Measurements from ENCODE around the gene NALF2.

Gene NALF2

GRCh38 chrX:69503782-69504625 is at the start of gene NALF2:
Gene NALF2, plus strand, starts transcription at chrX:69504326. Its CDS starts 957 bp downstream, at chrX:69505283.
- TF ChIP-seq, protein P1, sequence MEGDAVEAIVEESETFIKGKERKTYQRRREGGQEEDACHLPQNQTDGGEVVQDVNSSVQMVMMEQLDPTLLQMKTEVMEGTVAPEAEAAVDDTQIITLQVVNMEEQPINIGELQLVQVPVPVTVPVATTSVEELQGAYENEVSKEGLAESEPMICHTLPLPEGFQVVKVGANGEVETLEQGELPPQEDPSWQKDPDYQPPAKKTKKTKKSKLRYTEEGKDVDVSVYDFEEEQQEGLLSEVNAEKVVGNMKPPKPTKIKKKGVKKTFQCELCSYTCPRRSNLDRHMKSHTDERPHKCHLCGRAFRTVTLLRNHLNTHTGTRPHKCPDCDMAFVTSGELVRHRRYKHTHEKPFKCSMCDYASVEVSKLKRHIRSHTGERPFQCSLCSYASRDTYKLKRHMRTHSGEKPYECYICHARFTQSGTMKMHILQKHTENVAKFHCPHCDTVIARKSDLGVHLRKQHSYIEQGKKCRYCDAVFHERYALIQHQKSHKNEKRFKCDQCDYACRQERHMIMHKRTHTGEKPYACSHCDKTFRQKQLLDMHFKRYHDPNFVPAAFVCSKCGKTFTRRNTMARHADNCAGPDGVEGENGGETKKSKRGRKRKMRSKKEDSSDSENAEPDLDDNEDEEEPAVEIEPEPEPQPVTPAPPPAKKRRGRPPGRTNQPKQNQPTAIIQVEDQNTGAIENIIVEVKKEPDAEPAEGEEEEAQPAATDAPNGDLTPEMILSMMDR (IDR thresholded peaks at IDR 0.05): no peak
- Histone ChIP-seq H3K4me1 (ENCODE audit: control insufficient read depth in 1 of 2, insufficient read depth in 1 of 2, low read depth in 1 of 2, low read length in 1 of 2) (no peaks in the 10 kb centered on the region), H3K27me3 (peaks cover 64% of the 10 kb centered on the region), H3K9me3 (no peaks in the 10 kb centered on the region), H3K27ac (no peak within 1 kb of the TSS), H3K36me3 (no peaks in the 10 kb centered on the region), H3K4me3 (ENCODE audit: low read depth in 1 of 2, low read length in 1 of 2) (no peak within 1 kb of the TSS)

- Histone ChIP-seq H3K27ac (no peak overlapping the region), H3K4me3 (ENCODE audit: low read depth in 1 of 2, low read length in 1 of 2) (no peak overlapping the region), H3K36me3 (no peaks in the 10 kb centered on the region), H3K9me3 (no peaks in the 10 kb centered on the region), H3K27me3 (no peaks in the 10 kb centered on the region), H3K4me1 (ENCODE audit: control insufficient read depth in 1 of 2, insufficient read depth in 1 of 2, low read depth in 1 of 2, low read length in 1 of 2) (no peaks in the 10 kb centered on the region)
- TF ChIP-seq, protein P1 (IDR thresholded peaks at IDR 0.05): no peak
Measured at GRCh38 chrX:69457756-69458155, 46.4 kb upstream of the NALF2 start.

DNA sequence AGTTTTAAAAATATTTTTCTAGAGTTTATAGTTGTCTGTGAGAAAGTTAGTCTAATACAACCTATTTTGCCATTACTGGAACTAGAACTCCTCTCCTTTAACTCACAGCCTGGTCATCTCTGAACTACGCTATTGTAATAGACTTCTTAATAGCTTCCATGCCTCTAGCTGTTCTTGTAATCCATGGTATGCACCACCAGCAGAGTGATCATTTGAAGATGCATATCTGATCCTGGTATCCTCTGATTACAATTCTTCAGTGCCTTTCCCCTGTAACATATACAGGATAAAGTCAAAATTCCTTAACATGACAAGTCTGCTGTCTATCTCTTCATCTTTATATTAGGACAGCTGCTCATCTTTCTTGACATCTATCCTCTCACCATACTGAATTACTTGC is 37.6 kb upstream of the NALF2 start:
- no peaks in the 10 kb centered on the region for H3K36me3 ChIP-seq
- no peaks in the 10 kb centered on the region for H3K27me3 ChIP-seq
- no peak overlapping the region for H3K27ac ChIP-seq
- no peak overlapping the region for H3K4me3 ChIP-seq (ENCODE audit: low read depth in 1 of 2, low read length in 1 of 2)
- no peaks in the 10 kb centered on the region for H3K4me1 ChIP-seq (ENCODE audit: control insufficient read depth in 1 of 2, insufficient read depth in 1 of 2, low read depth in 1 of 2, low read length in 1 of 2)
- TF ChIP-seq, protein P1 (IDR thresholded peaks at IDR 0.05): no peak
- H3K9me3 ChIP-seq: no peaks in the 10 kb centered on the region

- TF ChIP-seq, protein P1 (IDR thresholded peaks at IDR 0.05): no peak
- Histone ChIP-seq H3K4me1 (ENCODE audit: control insufficient read depth in 1 of 2, insufficient read depth in 1 of 2, low read depth in 1 of 2, low read length in 1 of 2) (no peaks in the 10 kb centered on the region), H3K4me3 (ENCODE audit: low read depth in 1 of 2, low read length in 1 of 2) (no peak overlapping the region), H3K27me3 (no peaks in the 10 kb centered on the region), H3K36me3 (no peaks in the 10 kb centered on the region), H3K27ac (no peak overlapping the region), H3K9me3 (no peaks in the 10 kb centered on the region)
Measured at GRCh38 chrX:69469975-69470374, 34.2 kb upstream of the NALF2 start.

- Histone ChIP-seq H3K27me3 (no peaks in the 10 kb centered on the region), H3K9me3 (no peaks in the 10 kb centered on the region), H3K4me1 (ENCODE audit: control insufficient read depth in 1 of 2, insufficient read depth in 1 of 2, low read depth in 1 of 2, low read length in 1 of 2) (no peaks in the 10 kb centered on the region), H3K27ac (no peak overlapping the region), H3K36me3 (no peaks in the 10 kb centered on the region), H3K4me3 (ENCODE audit: low read depth in 1 of 2, low read length in 1 of 2) (no peak overlapping the region)
- TF ChIP-seq, protein P1 (IDR thresholded peaks at IDR 0.05): no peak
Measured at GRCh38 chrX:69489625-69490024, 14.5 kb upstream of the NALF2 start.

Measured in neutrophil (primary cell).